Measurements from ENCODE around the gene ALKBH2. TPM values are rescaled to one million over a fixed set of nuclear protein-coding genes. Genes with fewer than 3 reads are reported as not detected.
A peak's percentile ranks its signal among the peaks of the same experiment; 100 is the strongest.

The ALKBH2 gene
- total and polyA plus RNA-seq, 2 experiments from 2014 or later, result 16.4 to 35.9 TPM

GRCh38 chr12:109052097-109052413, 41.2 kb downstream of the ALKBH2 start:
- no peaks in the 10 kb centered on the region for H3K36me3 Mint-ChIP-seq (ENCODE audit: low read depth)
- no peaks in the 10 kb centered on the region for H3K36me3 ChIP-seq (ENCODE audit: insufficient read depth)
- no peaks in the 10 kb centered on the region; the same call in 1 of the 2 replicates for H4K20me1 ChIP-seq (replicated peaks; ENCODE audit: insufficient read depth)
- no peaks in the 10 kb centered on the region for H3K9me2 ChIP-seq (ENCODE audit: insufficient read depth)
- H3K4me1 Mint-ChIP-seq, result peaks cover 12% of the 10 kb centered on the region
- DNase-seq (ENCODE audit: low spot score) (no peak), ATAC-seq (no peak)
- no peaks in the 10 kb centered on the region; the same call in 2 of the 3 replicates for H3K9me3 Mint-ChIP-seq
- H3K27ac Mint-ChIP-seq, result no peak overlapping the region
- no peaks in the 10 kb centered on the region for H3K79me2 ChIP-seq (replicated peaks; ENCODE audit: insufficient read depth)
- peak overlapping the region; percentile 97 for H3K4me3 ChIP-seq
- no peaks in the 10 kb centered on the region for H3K27me3 ChIP-seq (ENCODE audit: insufficient read depth)
- no peaks in the 10 kb centered on the region for H3F3A ChIP-seq (replicated peaks; ENCODE audit: low read depth)
- no peak overlapping the region for H3K27ac ChIP-seq (ENCODE audit: low read depth)
- peak overlapping the region; percentile 93 for H3K4me2 ChIP-seq
- H3K27me3 Mint-ChIP-seq (ENCODE audit: insufficient read depth, low read depth, poor library complexity), result peaks cover 2% of the 10 kb centered on the region
- peak overlapping the region; percentile 95 for H3K4me3 Mint-ChIP-seq
- TF ChIP-seq ZNF114 (CRISPR knock-in tag; IDR thresholded peaks at IDR 0.05) (no peak), ETS1 (IDR thresholded peaks at IDR 0.05) (no peak), ZNF331 (CRISPR knock-in tag; IDR thresholded peaks at IDR 0.05; ENCODE audit: low read depth) (no peak), CTCF (conservative IDR thresholded peaks at IDR 0.05; ENCODE audit: low read depth in 2 of 2) (no peak), JUNB (IDR thresholded peaks at IDR 0.05; ENCODE audit: unreplicated experiment) (no peak), NANOG (IDR thresholded peaks at IDR 0.05; ENCODE audit: borderline replicate concordance) (no peak), CREB1 (CRISPR knock-in tag; IDR thresholded peaks at IDR 0.05; ENCODE audit: low read depth) (no peak), ZNF462 (CRISPR knock-in tag; IDR thresholded peaks at IDR 0.05) (no peak), EZH2 (IDR thresholded peaks at IDR 0.05; ENCODE audit: low read depth, unreplicated experiment) (no peak), POLR2AphosphoS5 (IDR thresholded peaks at IDR 0.05; ENCODE audit: low read depth) (no peak), EZH2phosphoT487 (IDR thresholded peaks at IDR 0.05; ENCODE audit: unreplicated experiment) (no peak), REST (IDR thresholded peaks at IDR 0.05; ENCODE audit: unreplicated experiment) (no peak), STAT1 (IDR thresholded peaks at IDR 0.05; ENCODE audit: unreplicated experiment) (no peak)
- H3K4me1 ChIP-seq (ENCODE audit: insufficient read depth), result peaks cover 9% of the 10 kb centered on the region; the same call in 1 of the 2 replicates
- H2AFZ ChIP-seq, result peak overlapping the region; percentile 85
